ENCODE results near the gene HTR3C.
A peak's percentile ranks its signal among the peaks of the same experiment; 100 is the strongest.

DNA sequence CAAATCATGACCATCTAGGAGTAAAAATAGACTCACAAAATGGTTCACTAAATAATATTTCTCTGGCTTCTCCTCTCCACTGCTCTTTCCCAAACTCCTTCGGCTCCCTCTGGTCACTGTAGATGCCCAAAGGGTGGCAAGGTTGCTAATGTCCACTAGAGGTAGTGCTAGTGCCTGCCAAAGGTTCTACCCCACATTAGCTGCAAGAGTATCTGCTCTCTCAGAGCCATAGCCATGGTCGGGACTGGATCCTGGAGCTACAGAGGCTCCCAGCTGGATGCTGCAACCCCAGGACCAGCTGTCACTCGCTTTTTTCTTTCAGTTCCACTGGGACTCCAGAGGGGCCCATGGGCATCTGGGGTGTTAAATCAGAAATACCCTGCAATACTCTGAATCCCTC lies 12.8 kb upstream of the HTR3C start:
- TF ChIP-seq, protein P1, sequence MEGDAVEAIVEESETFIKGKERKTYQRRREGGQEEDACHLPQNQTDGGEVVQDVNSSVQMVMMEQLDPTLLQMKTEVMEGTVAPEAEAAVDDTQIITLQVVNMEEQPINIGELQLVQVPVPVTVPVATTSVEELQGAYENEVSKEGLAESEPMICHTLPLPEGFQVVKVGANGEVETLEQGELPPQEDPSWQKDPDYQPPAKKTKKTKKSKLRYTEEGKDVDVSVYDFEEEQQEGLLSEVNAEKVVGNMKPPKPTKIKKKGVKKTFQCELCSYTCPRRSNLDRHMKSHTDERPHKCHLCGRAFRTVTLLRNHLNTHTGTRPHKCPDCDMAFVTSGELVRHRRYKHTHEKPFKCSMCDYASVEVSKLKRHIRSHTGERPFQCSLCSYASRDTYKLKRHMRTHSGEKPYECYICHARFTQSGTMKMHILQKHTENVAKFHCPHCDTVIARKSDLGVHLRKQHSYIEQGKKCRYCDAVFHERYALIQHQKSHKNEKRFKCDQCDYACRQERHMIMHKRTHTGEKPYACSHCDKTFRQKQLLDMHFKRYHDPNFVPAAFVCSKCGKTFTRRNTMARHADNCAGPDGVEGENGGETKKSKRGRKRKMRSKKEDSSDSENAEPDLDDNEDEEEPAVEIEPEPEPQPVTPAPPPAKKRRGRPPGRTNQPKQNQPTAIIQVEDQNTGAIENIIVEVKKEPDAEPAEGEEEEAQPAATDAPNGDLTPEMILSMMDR (IDR thresholded peaks at IDR 0.05): peak in 2 of 5 experiments; percentile 13 to 20
- TF ChIP-seq POLR2A (IDR thresholded peaks at IDR 0.05) (no peak), EP300 (IDR thresholded peaks at IDR 0.05; ENCODE audit: low read depth) (no peak), POLR2AphosphoS5 (IDR thresholded peaks at IDR 0.05) (no peak)

All from transverse colon (tissue), 4 donors.